Heart left ventricle (tissue), 13 donors: Measurements from ENCODE around the gene PLD4.

Experiments
- POLR2A ChIP-seq, 2 donors: fragments of 450-650 bp; IDR thresholded peaks; one replicate each; pipeline ENCODE4 v1.6.1; 2017; ENCODE audit warnings: antibody characterized with exemption in 2 of 2, mild to moderate bottlenecking in 2 of 2, moderate library complexity in 2 of 2
- TF ChIP-seq, protein P1 (sequence below), 12 donors: fragments of 200-600 bp; sonication (generic) in 4 of 12; IDR thresholded peaks; one replicate each; pipeline versions ENCODE4 v1.5.0 to v1.8.0; 2018 to 2022; ENCODE audit warnings: antibody characterized with exemption in 12 of 12, mild to moderate bottlenecking in 5 of 12
- donor health status: ischemic (EF 13 %, LVEDD 7.1; RV severe dilation, severe dysfunction).
- donor health status: DM: no; HTN: yes; CAD: no.
- donor health status: DM: no; HTN: no; CAD: no.
- donor health status: ischemic (EF 25% LVEDD 6.9; RV normal size, moderate dysfunction).
- donor health status: ischemic (EF 25% LVEDD 5.7; RV mildly dilated, moderate dysfunction).
- donor health status: ischemic (EF 35%, LVEDD 5.7; RV mildly dilated, moderate dysfunction).
- donor health status: nonischemic (EF 11% LVEDD 7.7; RV severe dilation, severe dysfunction).
- donor health status: DM: yes; HTN: yes; CAD: no.
- donor health status: PGD.
- donor health status: ischemic (EF 29% LVEDD 5.4; RV normal size, mild dysfunction).
- donor health status: nonischemic (EF 23%, LVEDD 6.1; RV moderate dilation, normal function).

GRCh38 chr14:104885973-104886689 is 38.5 kb upstream of the PLD4 start:
- TF ChIP-seq, protein P1, sequence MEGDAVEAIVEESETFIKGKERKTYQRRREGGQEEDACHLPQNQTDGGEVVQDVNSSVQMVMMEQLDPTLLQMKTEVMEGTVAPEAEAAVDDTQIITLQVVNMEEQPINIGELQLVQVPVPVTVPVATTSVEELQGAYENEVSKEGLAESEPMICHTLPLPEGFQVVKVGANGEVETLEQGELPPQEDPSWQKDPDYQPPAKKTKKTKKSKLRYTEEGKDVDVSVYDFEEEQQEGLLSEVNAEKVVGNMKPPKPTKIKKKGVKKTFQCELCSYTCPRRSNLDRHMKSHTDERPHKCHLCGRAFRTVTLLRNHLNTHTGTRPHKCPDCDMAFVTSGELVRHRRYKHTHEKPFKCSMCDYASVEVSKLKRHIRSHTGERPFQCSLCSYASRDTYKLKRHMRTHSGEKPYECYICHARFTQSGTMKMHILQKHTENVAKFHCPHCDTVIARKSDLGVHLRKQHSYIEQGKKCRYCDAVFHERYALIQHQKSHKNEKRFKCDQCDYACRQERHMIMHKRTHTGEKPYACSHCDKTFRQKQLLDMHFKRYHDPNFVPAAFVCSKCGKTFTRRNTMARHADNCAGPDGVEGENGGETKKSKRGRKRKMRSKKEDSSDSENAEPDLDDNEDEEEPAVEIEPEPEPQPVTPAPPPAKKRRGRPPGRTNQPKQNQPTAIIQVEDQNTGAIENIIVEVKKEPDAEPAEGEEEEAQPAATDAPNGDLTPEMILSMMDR (IDR thresholded peaks at IDR 0.05) = no peak
- no peak for TF ChIP-seq POLR2A (IDR thresholded peaks at IDR 0.05)
